GM21717 (cell line): Measurements from ENCODE around the gene FUBP3.

Experiments used
- ATAC-seq: cut with Tn5 transposase; IDR thresholded peaks from one replicate; pipeline ENCODE4 v1.9.1; 2021; ENCODE audit warnings: mild to moderate bottlenecking, moderate library complexity; ENCODE audit not compliant: unreplicated experiment

The FUBP3 gene

DNA sequence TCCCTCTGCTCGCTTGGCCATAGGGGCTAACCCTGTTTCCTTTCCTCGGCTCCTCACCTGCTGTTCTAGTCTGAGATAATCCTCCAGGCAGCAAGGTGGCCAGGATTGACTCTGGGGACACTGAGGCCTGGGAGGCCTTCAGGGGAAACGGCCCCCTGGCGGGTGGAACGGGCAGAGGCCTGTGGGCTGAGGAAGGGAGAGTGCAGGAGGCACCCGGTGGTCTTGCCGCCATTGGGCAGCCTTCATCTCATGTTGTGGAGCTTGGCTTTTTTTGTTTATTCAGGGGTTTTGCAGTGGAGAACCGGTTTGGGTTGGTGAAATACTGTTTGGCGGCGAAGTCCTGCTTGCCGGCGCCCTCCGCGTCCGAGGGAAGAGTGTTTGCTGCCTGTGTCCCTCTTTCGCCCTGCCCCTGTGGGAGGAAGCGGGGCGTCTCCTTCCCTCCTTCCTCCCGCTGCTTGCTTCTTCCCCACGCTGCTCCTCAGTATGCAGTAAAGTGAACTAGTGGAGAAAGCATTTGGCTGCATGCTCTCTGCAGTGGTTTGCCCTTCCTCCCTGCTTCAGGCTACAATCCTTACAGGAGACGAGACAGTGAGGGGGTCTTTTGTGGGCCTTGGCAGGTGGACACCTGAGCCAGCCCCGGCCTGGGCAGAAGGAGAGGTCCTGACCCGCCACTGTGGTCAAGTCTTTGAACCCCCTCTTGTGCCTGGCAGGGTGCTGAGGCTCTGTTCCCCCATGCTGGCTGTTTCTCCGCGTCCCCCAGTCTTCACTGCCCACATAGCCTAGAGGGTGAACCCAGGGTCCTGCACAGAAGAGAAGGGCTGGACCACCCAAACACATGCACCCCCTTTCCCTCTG lies 54.2 kb downstream of the FUBP3 start:
- ATAC-seq = no peak

DNA sequence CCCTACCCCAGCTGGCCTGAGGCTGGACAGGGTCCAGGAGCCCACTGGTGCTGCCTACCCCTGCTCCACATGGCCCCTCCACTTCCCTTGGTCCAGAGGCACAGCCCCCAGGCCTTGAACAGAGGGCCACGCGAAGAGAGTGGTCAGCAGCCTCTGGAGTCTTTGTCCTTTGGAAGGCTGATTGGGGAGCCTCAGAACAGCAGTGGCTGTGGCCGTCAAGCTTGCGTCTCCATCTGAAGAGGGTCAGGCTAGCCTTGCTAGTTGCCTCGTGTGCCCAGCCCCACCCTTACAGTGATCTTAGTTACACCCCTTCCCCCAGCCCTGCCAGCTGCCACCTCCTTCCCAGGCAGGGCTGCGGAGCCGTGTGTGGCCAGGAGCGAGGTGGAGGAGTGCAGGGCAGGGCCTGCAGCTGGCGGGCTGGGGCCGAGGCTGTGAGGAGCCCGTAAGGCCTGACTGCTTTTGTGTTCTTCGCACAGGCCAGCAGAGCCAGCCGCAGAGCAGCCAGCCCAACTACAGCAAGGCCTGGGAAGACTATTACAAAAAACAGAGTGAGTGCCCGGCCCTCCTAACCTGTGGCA lies 54.9 kb downstream of the FUBP3 start:
- ATAC-seq = no peak

DNA sequence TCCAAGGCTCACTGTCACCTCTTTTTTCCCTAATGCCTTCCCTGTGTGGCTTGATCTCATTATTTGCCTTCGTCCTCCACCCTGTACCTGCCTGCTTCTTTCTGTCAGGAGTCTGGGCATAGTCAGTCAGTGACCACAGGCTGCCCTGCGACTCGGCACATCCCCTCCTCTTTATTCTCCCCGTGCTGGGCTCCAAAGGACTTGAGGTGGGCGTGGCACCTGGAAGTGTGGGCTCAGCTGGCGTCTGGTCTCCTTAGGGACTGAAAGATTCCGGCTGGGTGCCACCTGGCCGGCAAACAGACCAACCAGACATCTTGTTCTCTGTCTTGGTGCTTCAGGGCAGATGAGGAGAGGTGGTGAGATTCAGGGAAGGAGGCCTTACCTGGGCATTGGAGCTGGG lies 55.4 kb downstream of the FUBP3 start:
- no peak for ATAC-seq

DNA sequence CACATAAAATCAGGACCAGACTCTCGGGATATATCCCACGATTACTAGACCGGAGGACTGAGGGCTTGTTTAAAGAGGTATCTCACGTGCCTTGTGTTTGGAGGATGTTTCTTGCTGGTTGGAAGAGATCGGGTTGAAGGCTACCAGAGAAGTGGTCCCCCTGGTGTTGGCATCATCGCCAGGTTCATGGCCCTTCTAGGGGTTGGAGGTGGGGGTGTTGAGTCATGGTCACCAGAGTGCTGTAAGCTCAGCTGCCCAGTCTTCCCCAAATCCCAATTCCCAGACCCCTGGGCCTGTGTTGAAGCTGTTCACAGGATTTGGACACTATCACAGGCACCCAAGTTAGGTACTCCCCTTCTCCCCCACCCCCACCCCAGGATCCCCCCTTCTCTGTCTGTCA lies 55.9 kb downstream of the FUBP3 start:
- no peak for ATAC-seq

DNA sequence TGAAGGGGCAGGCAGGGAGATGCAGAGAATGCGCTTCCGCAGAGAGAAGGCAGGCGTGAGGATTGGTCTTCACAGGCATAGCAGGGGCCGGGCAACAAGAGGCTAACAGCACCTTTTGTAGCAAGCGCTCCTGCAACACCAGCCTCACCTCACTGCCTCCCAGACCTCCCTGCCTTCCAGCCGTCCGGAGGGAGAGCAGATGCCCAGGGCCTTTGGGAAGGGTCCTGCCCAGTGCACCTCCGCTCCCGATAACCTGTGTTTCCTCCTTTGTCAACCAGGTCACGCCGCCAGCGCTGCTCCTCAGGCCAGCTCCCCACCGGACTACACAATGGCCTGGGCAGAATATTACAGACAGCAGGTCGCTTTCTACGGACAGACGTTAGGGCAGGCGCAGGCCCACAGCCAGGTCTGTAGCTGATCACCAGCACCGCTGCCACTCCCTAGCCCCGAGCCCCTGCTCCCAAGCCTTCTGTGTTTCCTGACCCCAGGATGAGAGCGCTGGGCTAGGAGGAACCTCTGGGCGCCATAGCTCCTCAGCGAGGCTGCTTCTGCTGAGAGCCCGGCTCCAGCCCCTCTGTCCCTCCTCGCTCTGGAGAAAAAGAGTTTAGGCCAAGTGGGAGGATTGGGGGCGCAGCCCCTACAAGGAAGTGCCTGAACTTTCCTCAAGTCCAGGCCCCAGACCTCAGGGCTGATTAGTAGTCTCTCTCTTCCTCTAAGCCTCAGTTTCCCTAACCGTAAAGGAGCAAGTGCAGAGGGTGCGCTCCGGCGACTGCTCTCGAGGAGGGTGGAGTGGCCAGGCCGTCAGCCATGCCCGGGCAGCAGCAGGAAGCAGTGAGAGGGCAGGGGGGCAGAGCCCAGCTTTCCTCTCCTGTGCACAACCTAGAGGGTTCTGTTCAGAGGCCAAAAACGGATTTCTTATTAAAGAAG lies 56.6 kb downstream of the FUBP3 start:
- no peak for ATAC-seq

DNA sequence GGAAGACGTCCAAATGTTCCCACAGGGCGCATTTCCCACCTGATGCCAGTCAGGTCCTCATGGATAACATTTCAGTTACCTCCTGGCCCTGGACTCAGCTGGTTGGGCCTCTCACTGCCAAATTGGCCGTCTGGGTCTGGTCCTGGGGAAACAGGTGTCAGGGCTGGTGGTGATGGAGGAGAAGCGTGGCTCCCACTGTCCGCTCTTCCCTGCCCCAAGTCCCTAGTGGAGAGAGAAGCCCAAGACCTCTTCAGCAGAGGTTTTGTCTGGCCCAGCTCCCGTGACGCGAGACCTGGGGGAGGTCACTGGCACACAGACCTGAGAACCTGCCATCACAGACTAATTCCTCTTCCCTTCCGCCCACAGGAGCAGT lies 57.3 kb downstream of the FUBP3 start:
- ATAC-seq = no peak

DNA sequence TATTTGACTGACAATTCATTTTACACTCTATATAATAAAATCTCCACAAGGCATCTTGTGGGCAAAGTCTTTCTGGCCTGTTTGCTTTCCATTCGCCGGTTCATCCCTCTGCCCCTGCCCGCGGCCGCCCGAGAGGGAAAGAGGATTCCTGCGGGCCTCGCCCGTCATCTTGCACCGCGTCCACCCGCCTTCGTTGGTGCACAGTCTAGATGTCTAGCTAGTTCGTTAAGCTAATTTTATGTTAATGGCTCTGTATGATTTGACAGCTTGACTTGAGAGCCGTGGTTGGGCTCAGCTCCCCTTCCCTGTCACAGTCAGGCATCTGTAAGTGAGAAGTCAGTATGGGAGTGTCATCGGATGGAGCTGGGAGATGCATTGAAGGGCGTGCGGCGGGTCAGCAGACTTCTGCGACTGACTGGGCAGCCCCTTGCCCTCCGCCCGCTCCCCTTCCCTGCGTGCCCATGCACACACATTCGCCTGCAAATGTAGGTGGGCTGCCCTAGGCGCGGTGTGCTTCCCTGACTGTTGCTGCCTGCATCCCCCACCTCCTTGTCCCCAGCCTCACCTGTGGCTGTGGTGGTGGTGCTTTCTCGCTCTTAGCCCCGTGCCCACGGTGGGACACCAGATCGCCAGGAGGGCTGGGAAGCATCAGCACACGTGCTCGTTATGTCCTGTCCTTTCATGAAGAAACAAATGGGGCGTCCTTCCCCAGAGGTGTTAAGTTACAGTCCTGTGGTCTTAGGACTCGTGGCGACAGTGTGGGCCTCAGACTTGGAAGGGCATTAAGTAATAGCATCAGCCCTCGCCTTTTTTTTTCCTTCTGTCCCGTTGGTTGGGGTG lies 59.1 kb downstream of the FUBP3 start:
- ATAC-seq = no peak

DNA sequence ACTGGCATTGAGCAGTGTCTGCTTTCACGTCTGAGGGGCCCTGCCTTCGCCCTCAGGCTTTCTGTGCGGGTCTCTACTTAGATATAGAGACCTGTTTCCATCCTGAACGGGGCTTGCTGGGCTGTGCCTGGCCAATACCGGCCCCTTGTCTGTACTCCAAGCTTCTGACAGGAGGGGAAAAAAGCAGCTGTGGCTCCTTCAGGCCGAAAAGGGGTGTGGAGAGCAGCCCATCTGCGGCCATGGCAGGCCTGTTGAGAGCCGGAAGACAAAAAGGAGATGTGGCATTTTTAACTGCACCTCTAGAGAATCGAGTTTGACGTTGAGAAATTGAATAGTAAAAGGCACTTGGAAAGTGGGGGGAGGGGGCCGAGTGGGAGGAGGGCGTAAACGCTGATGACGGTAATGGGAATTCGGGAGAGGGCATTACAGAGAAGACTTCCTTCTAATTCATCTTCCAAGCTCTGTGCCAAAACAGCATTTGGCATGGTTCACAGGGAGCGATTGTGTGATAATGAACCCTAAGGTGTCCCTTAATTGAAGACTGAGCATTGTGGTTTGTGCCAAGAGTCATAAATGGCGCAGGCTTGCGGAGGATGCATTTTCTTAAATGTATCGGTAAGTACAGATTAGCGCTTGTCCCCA lies 59.9 kb downstream of the FUBP3 start:
- ATAC-seq = no peak

DNA sequence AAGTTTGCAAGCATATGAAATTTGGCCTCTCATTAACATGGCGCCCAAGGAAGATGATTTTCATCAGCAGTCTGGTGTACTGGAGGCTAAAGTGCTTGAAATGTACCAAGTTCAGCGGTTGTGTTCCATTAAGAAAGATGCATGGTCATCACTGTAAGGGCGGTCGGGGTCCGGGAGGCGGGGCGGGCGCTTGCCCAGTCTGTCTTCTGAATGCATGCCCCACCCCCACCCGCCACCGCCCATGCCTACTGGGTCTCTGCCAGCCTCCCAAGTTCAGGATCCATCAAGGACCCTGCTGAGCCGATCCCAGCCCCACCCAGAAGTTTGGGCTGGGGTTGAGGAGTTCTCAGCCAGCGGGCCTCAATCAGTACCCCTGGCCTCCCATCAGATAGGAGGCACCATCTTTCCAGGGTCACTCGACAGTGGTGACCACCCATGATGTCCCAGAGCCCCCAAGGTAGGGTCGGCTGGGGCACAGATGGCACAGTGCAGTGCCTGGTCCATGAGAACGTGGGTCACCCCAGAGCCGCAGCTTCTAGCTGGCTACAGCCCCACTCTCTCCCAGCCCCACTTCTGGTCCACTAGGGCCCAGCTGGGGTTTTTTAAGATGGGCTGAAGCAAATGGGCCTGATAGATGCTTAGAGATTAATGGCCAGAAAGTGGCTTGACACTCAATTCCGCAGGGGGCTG lies 60.6 kb downstream of the FUBP3 start:
- no peak for ATAC-seq

DNA sequence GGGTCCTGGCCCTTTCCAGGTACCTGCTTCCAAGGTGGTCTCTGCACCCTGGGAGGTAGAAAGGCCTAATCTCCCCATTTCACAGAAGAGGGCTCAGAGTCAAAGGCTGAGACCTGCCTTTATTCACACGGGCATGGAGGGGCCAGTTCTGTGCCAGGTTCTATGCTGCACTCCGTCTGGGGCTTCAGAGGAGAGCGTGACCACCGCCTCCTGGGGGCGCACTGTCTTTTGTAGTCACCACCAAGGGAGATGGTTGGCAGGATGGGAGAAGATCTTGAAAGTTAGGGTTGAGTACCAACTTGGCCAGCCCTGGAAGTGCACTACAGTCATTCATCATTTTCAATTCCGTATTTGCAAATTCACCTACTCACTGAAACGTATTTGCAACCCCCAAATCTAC lies 61.3 kb downstream of the FUBP3 start:
- no peak for ATAC-seq

DNA sequence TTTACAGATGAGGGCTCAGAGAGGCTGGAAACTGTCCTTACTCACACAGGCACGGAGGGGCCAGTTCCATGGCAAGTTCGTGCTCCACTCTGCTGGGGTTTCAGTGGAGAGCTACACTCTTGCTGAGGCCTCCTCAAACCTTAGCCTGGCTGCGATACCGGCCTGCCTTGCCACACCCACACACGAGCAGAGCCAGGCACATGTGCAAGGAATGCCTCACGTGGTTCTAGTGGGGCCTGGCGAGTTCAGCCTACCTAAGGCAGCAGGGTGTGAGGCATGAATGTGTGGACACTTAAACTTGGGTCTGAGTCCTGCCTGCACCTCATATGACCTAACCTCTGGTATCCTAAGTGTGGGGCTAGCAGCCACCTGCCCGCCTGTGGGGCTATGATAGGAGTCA lies 63.5 kb downstream of the FUBP3 start:
- no peak for ATAC-seq

DNA sequence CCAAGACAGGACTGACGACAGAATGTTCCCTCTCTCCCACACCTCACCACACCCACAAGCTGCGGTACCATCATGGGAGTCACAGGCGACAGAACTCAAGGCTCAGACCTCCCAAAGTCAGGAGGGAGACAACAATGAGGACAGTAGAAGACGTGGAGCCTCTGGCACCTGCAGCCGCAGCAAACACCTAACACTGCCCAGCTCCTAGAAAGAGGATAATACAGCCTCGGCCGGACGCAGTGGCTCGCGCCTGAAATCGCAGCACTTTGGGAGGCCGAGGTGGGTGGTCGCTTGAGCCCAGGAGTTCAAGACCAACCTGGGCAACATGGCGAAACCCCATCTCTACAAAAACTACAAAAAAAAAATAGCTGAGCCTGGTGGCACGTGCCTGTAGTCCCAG lies 71.8 kb downstream of the FUBP3 start:
- no peak for ATAC-seq

DNA sequence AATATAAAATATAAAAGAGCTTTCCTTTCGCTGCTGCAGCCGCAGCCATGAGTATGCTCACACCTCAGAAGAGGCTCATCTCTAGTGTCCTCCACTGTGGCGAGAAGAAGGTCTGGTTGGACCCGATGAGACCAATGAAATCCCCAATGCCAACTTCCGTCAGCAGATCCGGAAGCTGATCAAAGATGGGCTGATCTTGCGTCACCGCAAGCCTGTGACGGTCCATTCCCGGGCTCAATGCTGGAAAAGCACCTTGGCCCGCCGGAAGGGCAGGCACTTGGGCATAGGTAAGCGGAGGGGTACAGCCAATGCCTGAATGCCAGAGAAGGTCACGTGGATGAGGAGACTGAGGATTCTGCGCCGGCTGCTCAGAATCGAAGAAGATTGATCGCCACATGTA lies 72.4 kb downstream of the FUBP3 start:
- no peak for ATAC-seq

DNA sequence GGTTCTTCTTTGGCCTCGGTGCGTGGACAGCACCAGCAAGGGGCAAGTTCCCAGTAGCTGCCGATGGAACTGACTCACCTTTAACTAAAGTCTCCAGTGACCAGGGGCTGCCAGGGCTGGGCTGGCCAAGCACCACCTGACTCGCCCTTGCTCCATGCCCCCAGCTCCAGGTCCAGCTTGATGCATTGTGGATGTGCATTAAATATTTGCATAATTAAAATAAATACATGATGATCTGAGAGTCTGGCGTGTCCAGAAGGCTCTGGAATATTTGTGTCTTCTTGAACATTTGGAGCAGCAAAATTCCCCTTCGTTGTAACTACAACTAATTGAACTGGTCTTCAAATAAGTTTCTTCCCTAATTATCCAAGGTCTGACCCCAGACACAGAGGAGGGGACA lies 75.5 kb downstream of the FUBP3 start:
- no peak for ATAC-seq

DNA sequence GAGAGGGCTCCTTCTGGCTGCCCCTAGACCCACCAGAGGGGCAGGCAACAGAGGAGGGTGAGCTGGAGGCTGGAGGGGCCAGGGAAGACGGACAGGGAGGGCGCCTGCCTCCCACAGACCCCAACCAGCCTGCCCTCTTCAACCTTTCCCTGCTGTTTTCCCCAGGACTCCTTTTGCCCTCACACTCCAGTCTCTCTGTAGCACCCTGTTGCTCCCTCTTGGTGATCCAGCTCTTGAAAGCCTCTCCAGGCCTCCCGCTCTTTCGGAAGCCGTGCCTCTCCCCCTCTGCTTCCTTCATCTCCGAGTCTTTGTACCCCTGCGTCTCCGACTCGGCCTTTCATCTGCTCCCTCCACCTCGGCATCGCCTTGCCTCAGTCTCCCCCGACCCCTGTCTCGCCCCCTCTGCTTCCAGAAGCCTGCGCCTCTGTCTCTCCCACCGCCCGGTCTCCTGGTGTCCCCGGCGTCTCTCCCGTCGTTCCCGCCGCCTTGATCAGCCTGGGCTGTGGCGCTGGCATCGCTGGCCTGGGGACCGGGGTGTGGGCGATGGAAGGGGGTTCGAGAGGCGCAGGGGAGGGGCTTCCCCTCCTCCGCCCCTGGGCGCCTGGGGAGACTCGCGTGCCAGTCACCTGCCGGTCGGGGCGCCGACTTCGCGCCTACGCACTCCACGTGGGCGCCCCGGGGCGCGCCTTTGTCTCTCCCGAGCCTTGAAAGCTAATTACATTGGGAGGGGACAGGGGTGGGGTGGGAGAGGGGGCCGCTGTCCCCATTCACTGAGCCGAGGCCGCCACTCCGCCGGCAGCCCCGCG lies 79.7 kb downstream of the FUBP3 start:
- no peak for ATAC-seq

DNA sequence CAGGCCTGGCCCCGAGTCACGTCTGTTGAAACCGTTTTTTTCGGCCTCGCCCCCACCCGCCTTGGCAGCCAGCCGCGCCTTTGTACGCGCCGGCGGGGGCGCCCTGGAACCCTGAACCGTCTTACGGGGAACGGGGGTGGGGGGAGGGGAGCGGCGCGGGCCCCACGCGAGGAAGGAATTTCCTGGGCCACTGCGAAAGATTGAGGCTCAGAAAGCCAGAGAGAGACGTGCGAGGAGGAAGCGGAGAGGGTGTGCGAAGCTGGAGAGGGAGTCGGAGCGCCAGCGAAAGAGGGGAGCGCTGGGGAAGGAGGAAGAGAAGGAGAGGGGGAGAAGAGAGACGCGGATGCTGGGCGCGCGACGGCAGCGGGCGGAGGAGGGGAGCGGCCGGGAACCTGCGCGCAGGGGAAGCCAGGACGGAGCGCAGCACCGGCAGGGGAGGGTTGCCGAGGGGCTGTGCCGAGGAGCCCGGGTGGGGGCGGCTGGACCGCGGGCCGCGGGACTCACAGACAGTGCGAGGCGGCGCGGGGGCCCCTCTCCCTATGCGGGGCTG lies 80.4 kb downstream of the FUBP3 start:
- no peak for ATAC-seq

DNA sequence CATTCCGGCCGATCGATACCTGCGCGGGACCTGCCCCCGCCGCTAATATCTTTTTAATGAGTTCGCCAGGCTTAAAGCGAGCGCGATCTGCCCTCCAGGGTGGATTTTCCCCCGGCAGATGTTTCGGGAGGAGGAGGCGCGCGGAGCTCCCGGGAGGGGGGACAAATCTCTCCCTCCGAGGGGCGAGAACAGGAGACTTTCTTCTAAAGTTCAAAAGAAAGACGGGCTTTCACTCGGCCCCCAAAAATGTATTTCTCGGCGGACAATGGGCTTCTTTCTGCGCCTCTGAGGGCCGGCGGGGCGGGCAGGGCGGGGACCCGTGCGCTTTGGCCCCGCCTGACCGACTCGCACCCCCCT lies 80.9 kb downstream of the FUBP3 start:
- ATAC-seq = no peak

DNA sequence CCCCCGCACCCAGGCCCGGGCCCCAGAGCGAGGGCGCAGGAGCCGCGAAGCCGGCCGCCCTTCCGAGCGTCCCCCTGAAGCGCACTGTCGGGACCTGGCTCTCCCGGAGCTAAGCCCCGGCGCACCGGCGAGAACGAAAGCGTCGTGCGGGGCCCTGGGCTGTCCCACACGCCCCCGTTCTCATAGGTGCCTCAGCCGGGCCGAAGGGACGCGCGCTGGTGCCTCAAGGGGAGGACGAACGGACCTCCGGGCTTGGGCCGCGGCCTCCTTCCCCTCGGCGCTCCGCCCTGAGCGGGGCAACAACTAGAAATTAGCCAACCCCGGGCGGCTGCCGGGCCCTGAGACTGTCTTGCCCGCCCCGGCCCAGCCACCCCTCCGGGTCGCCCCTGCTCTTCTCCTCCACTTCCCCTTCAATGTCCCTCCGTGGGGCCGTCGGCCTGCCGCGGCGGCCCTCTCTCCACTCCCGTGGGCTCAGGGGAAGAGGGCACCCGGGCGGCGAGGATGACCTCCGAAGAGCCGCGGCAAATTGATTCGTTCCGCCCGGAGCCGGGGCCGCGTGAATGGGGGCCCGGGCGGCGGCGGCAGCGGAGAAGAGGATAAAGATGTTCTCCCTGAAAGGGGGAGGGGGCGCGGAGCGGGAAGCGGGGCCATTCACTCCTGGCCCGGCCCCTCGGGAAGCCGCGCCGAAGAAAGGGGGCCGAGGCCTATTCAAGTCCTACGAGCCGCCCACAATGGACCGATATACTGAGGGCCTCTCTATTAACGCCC lies 81.5 kb downstream of the FUBP3 start:
- no peak for ATAC-seq
